HG03354 (cell line): Measurements from ENCODE around the gene L1TD1.
"Not testable (repeated sequence)": the region's sequence is repeated elsewhere in the genome, so short reads cannot be mapped to it uniquely, and the experiment has no call there.

Source experiments
- ATAC-seq: cut with Tn5 transposase; IDR thresholded peaks from one replicate; pipeline ENCODE4 v1.9.1; 2021; ENCODE audit warnings: mild to moderate bottlenecking; ENCODE audit not compliant: unreplicated experiment, poor library complexity, severe bottlenecking

The L1TD1 gene

DNA sequence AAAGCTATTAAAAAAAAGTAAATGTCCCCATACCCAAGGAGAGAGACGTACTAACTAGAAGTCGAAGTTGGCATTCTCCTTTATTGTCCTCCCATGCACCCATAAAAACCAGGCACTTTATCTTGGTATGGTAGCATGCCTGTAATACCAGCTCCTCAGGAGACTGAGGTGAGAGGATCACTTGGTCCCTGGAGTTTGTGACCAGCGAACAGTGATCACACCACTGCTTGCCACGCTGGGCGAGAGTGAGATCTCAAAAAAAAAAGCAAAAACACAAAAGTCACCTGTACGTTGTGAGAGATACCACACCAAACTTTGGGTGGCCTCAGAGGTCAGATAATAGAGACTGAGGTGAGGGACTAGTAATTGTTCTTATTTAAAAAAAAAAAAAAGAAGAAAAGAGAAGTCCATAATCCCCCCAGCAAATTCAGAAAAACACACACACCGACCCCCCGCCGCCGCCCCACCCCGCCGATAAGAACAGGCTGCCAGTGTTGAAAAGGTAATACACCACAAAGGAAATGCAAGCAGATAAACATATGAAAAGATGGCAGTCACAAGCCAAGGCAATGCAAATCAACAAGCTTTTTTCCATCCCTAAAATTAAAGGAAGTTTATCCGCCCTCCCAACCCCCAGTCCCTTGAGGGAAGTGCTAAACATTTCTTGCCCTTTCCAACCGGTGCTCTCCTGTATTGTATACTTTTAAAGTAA, 3.6 kb downstream of the L1TD1 start:
- ATAC-seq: no peak

DNA sequence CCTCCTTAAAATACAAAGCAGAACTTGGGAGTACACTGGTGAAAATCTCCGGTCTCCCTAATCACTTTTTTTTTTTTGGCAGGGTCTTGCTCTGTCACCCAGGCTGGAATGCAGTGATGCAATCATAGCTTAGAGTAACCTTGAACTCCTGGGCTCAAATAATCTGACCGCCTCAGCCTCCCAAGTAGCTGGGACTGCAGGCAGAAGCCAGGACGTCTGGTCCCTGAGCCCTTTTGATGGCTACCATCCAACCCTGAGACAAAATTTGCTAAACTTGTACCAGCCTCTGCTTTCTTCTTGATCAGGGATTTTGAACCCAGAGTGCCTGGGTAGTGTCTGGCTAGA, 4.1 kb downstream of the L1TD1 start:
- ATAC-seq: no peak

DNA sequence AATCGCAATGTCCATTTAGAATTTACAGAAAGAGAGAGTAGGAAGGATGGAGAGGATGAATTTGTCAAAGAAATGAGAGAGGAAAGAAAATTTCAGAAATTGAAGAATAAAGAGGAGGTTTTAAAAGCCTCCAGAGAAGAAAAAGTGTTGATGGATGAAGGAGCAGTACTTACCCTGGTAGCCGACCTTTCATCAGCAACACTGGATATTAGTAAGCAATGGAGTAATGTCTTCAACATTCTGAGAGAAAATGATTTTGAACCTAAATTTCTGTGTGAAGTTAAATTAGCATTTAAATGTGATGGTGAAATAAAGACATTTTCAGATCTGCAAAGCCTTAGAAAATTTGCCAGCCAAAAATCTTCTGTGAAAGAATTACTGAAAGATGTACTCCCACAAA, 12.5 kb downstream of the L1TD1 start:
- ATAC-seq: no peak

DNA sequence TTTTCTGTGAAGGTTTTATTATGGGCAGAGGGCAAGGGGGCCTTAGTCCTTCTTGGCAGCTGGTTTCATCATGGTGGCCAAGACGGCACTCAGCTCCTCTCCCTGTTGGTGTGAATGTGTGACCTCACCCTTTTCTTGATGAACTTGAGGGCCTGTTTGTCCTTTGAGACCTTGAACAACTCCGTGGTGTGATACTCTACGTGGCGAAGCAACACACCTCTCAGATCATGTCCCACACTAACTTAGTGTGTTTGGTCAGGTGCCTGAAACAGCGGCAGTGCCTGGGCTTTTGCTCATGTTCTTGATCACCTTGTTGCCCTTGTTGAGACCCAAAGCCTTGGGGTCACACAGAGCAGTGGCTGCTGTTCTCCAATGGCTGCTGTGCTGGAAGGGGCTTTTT, 13.4 kb downstream of the L1TD1 start:
- ATAC-seq: no peak

DNA sequence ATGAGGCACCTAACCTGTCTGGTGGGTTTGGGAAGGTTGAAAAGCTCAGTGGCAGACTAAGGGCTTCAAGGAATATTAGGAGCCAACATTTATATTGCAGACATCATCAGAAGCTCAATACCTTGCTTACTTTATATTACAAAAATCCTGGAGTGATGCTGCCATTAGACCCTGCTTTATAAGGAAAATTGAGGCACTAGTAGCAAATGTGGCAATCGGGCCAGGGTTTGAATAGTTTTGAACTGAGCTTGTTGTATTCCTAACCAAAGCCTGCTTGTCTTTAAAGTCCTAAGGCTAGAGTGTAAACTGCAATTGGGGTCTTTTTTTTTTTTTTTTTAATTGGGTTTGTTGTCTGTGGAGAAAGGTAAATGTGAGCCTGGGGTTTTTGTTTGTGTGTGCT, 14.3 kb downstream of the L1TD1 start:
- ATAC-seq: no peak

DNA sequence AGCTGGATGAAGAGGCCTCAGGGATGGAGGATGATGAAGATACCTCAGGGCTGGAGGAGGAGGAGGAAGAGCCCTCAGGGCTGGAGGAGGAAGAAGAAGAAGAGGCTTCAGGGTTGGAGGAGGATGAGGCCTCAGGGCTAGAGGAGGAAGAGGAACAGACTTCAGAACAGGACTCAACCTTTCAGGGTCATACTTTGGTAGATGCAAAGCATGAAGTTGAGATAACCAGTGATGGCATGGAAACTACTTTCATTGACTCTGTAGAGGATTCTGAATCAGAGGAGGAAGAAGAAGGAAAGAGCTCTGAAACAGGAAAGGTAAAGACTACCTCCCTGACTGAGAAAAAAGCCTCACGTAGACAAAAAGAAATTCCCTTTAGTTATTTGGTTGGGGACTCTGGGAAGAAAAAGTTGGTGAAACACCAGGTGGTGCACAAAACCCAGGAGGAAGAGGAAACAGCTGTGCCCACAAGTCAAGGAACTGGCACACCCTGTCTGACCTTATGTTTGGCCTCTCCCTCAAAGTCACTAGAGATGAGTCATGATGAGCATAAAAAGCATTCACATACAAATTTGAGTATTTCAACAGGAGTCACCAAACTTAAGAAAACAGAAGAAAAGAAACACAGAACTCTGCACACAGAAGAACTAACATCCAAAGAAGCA, 15.4 kb downstream of the L1TD1 start:
- ATAC-seq: no peak

DNA sequence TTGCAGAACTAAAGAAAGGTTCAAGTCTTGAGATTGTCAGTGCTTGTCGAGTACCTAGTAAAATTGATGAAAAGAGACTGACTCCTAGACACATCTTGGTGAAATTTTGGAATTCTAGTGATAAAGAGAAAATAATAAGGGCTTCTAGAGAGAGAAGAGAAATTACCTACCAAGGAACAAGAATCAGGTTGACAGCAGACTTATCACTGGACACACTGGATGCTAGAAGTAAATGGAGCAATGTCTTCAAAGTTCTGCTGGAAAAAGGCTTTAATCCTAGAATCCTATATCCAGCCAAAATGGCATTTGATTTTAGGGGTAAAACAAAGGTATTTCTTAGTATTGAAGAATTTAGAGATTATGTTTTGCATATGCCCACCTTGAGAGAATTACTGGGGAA, 16.3 kb downstream of the L1TD1 start:
- no peak for ATAC-seq

DNA sequence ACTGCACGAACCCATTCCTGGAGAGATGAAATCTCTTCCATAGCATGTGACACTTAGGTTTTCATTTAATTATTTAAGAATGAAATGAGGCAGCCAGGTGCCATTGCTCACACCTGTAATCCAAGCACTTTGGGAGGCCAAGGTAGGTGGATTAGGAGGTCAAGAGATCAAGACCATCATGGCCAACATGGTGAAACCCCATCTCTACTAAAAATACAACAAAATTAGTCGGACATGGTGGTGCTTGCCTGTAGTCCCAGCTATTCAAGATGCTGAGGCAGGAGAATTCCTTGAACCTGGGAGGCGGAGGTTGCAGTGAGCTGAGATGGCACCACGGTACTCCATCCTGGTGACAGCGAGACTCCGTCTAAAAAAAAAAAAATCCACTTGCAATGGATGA, 17.8 kb downstream of the L1TD1 start:
- no peak for ATAC-seq

DNA sequence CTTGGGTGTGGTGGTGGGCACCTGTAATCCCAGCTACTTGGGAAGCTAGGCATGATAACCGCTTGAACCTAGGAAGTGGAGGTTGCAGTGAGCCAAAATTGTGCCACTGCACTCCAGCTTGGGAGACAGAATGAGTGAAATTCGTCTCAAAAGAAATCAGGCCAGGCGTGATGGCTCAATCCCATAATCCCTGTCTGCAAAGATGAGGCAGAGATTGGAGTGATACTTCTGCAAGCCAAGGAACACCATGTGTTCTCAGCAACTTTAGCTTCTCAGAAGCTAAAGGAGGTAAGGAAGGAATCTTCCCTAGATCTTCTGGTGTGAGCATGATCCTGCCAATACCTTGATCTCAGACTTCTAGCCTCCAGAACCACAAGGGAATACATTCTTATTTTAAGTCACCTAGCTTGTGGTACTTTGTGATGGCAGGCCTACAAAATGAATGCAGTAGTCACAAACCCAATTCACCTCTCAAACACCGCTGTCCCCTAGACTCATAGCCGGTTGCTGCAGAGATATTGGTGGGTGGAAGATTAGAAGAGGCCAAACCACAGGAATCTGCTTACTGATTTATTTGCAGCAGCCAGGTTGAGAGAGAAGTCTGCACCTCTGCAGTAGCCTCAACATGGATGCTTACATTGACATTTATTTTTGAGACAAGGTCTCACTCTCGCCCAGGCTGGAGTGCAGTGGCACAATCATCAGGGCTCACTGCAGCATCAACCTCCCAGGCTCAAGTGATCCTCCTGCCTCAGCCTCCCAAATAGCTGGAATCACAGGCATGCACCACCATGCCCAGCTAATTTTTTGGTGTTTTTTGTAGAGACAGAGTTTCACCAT, 18.6 kb downstream of the L1TD1 start:
- no peak for ATAC-seq

DNA sequence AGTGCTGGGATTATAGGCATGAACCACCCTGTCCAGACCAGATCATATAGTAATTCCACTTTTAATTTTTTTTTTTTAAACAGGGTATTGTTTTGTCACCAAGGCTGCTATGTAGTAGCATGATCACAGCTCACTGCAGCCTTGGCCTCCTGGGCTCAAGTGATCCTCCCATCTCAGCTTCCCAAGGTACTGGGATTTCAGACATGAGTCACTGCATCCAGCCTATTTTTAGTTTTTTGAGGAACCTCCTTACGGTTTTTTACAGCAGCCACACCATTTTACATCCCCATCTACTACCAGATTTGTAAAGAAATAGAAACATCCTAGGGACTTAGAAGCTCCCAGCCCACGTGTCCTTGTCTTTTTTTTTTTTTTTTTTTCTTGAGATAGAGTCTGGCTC, 24.0 kb downstream of the L1TD1 start:
- no peak for ATAC-seq

DNA sequence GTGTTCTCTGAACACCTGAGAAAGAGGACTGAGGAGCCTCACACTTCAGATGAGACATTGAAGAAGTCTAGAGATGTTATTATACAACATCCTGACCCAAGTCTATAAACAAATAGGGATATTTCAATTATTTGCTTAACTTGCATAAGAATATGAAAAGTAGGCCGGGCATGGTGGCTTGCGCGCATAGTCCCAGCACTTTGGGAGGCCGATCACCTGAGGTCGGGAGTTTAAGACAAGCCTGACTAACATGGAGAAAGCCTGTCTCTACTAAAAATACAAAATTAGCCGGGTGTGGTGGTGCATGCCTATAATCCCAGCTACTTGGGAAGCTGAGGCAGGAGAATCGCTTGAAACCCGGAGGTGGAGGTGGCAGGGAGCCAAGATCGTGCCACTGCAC, 25.8 kb downstream of the L1TD1 start:
- ATAC-seq: not testable (repeated sequence)

DNA sequence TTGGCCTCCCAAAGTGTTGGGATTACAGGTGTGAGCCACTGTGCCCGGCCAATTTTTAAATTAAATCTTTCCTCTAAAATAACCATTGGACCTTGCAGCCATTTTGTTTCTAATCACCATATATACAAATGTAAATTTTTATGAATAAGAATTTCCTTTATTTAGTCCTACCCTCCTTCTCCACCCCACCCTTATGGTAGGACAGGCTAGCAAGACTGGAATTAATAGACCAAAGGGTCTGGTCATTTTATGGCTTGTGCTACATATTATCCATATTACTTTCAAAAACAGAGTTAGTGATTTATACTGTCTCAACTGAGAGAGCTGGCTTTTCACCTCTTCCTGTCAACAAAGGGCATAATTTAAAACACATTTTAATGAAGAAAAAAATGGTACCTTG, 26.5 kb downstream of the L1TD1 start:
- ATAC-seq: no peak

DNA sequence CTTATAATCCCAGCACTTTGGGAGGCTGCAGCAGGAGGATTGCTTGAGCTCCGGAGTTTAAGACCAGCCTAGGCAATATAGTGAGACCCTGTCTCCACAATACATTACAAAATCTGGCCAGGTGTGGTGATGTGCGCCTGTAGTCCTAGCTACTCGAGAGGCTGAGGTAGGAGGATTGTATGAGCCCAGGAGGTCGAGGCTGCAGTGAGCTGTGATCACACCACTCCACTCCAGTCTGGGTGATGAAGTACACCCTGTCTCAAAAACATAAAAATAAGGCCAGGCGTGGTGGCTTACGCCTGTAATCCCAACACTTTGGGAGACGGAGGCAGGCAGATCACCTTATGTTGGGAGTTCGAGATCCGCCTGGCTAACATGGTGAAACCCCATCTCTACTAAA, 27.7 kb downstream of the L1TD1 start:
- ATAC-seq: no peak

DNA sequence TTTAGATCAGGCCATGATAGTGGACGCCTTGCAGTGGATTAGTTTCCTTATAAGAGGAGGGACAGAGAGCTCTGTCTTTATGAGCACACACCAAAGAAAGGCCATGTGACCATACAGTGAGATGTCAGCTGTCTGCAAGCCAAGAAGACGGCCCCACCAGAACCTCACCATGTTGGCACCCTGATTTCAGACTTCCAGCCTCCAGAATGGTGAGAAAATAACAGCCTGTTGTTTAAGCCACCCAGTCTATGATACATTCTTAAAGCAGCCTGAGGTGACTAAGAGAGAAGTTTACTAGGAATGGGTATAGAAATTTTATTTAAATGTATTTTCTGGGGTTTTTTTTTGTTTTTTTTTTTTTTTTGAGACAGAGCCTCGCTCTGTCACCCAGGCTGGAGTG, 29.5 kb downstream of the L1TD1 start:
- ATAC-seq: no peak

DNA sequence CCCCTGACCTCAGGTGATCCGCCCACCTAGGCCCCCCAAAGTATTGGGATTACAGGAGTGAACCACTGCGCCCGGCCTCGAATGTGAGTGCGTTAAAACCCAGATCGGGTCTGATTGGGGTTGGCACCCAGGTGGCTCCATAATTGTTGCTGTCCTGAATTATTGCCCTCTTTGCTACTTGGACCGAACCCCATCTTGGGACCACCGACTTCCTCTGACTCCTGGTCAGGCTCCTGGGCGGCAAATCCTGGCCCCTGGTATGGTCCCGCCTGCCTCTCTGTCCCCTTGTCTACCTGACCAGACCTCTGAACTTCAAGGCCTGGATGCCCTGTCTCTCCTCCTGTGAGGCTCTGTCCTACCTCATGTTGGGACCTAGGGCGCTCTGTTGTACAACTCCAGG, 32.8 kb downstream of the L1TD1 start:
- no peak for ATAC-seq

DNA sequence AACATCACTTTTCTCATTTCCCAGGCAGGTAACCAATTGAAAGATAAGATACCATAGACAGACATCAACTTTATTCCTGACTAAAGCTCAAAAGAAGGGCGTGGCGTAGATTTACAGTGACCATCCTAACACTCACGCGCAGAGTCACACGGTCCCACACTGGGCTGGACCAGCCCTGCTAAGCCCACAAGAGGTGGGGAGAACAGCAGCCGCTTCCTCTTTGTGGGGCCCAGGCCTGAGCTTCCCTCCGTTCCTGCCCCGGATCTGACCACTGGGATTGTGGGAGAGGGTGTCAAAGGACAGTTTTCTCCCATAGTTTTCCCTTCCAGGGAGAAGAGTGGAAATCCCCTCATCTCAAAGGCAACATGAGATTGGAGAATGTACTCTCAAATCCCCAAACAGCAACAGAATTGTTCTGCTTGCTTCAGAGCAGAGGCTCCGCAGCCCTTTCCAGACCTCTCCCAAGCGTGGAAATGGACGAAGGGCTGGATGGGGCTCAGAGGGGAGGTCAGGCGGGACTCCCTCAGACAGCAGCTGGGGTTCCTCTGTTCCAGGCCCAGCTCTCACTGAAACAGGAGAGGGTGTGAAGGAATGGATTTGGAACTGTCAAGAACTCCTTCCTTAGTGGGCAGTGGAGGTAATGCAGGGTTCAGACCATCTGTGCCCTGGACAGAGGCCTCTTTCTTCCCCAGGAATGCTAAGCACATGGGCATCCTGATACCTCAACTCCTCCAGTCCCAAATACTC, 33.7 kb downstream of the L1TD1 start:
- no peak for ATAC-seq

DNA sequence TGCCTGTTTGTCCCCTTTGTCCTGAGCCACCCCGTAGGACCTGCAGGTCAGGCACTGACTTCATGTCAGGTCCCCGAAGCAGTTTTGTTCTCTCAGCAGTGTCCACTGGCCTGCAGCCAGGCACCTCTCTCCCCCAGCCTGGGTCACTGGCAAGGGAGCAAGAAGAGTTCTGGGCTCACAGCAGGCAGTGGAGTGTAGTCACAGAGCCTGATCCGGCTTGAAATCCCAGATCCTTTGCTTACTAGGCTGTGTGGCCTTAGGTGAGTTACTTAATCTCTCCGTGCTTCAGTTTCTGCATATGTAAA, 34.2 kb downstream of the L1TD1 start:
- no peak for ATAC-seq

DNA sequence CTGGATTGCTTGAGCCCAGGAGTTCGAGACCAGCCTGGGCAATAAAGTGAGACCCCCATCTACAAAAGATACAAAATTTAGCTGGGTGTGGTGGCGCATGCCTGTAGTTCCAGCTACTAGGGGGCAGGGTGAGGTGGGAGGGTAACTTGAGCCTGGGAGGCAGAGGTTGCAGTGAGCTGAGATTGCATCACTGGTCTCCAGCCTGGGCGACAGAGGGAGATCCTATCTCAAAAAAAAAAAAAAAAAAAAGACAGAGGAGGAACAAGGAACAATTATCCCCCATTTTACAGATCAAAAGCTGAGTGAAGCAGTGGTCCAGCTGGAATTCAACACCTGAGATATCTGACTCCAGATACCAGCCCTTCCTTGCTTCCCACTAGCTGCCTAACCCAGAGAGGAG, 34.8 kb downstream of the L1TD1 start:
- ATAC-seq: no peak

DNA sequence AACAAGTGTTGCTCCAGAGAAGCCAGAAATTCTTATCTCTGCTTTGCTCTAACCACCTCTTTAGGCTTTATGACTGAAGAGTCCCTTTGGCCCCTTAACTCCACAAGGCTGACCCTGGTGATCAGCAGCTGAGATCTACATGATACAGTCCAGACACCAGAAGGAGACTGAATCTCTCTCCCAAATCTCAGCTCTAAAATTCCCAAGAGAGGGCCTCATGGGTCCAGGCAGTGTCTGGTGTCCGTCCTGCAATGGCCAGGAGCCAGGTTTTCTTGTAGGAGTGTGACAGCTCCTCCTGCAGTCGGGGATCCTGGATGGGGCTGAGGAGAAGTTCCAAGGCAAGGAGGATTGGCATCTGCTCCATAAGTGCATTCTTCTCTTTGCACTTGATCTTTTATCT, 35.3 kb downstream of the L1TD1 start:
- ATAC-seq: no peak

DNA sequence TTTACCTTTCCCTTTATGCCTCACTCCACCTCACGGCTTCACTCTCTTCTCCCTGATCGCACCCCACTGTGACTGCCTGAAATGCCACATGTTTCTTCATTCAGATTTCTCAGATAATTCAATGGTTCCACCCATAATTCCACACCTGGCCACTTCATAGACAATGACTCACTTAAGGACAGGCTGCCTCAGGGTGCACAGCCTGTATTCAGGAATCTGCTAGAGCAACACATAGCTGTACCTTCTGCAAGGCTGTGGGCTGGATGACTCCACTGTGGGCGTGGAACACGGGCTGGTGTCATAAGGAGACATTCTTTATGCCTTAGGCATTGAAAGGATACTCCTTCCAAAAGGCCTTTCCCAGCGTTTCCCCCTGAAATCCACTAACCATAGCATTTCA, 36.1 kb downstream of the L1TD1 start:
- ATAC-seq: no peak

DNA sequence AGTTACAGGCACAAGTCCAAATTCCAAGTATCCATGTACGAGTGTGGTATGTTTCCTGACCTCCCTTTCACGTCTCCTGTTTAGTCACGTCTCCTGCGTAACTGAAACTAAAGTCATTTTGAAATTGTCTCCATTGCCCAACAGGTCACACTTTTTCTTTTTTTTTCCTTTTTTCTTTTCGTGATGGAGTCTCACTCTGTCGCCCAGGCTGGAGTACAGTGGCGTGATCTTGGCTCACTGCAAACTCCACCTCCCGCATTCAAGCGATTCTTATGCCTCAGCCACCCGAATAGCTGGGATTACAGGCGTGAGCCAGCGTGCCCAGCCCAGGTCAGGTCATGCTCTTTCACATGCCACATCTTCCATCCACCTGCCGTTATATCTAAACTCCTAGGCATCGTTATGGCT, 38.2 kb downstream of the L1TD1 start:
- ATAC-seq: no peak
